GM12874 (cell line): ENCODE measurements around the gene SLC8A1.

Source experiments
- TF ChIP-seq, protein P1 (sequence below): IDR thresholded peaks from 2 replicates; pipeline ENCODE4 v1.5.1; 2011; ENCODE audit warnings: low read depth, mild to moderate bottlenecking, control low read depth, low read length, moderate library complexity; ENCODE audit not compliant: insufficient read depth

SLC8A1 gene

DNA sequence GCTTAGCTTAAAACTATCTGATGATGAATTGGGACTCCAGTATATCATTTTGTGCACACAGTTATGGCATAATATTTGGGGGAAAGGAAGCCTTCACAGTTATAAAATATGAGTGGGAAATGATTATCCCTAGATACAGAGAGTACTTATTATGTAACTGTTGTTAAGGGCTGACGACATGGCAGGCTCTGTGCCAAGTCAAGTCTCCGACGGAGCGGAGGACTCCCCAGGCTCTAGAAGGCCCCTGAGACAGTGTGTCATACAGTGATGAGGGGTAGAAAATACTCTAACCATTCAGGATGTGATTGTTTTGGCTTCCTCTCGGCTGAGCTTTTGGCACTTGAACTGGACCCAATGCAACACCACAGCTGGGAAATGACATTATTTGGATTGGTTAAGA is 211.8 kb downstream of the SLC8A1 start:
- TF ChIP-seq, protein P1, sequence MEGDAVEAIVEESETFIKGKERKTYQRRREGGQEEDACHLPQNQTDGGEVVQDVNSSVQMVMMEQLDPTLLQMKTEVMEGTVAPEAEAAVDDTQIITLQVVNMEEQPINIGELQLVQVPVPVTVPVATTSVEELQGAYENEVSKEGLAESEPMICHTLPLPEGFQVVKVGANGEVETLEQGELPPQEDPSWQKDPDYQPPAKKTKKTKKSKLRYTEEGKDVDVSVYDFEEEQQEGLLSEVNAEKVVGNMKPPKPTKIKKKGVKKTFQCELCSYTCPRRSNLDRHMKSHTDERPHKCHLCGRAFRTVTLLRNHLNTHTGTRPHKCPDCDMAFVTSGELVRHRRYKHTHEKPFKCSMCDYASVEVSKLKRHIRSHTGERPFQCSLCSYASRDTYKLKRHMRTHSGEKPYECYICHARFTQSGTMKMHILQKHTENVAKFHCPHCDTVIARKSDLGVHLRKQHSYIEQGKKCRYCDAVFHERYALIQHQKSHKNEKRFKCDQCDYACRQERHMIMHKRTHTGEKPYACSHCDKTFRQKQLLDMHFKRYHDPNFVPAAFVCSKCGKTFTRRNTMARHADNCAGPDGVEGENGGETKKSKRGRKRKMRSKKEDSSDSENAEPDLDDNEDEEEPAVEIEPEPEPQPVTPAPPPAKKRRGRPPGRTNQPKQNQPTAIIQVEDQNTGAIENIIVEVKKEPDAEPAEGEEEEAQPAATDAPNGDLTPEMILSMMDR: no peak

DNA sequence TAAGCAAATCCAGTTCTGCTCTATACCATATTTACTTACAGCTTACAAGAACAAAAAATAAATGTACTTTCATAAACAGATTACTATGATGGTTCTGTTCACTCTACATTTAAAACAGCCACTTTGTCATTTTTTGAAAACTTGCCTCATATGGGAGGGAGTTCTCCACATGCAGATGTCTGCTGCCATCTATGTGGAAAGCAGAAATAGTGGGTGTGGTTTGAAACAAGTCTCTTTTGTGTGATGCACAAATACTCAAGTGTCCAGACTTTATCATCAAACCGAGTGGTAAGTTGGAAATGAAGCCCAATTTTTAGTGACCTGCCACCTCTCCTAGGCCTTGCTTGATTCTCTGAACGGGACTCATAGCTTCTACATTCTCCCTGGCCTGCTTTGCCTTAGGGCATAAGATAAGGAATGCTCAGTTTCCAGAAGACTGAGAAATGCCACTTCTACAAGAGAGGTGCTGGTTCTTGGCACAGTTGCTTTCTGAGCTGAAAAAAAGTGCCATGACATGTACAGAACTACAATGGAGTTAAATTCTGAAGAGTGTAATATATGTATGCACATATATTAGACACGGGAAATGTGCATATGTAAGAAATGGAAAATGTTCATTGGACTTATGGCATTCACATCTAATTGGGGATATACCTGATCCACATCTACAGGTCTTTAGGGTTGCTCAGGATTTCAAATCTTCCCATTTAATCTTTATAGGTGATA is 221.0 kb downstream of the SLC8A1 start:
- TF ChIP-seq, protein P1: no peak

DNA sequence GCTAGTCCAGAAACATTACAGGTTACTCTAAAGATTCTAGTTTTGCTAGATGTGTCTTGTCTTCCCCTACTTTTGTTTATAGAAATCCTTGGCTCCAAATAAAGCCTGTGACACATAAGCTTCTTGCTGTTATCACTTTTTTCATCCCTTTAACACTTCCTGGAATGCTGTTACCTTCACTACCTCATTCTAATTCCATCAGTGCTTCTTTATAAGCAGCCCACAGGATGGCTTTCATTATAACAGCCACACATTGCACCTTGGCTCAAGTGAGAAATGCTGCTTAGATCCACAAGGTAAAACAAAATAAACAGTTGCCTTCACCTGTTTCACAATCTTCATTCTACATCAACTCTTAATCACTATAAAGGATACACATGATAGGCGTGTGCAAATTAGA is 221.7 kb downstream of the SLC8A1 start:
- TF ChIP-seq, protein P1: no peak

DNA sequence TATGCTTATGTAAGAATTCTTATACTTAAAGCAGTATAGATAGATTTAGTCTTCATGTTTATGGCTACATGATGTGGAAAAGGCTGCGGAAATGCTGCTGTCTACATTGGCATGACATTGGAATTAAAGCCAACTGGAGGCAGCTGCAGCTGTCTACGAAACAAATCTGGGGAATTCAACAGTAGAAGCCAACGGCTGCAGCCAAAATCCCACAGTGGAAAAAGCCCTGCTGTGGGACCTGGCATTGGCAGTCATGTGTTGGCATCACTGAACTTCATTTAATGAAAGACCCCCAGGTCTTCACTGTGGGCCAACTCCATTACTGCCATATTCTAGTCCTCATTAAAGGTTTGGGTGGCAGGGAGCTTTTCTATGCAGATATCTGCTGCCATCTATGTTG is 223.6 kb downstream of the SLC8A1 start:
- TF ChIP-seq, protein P1: no peak

DNA sequence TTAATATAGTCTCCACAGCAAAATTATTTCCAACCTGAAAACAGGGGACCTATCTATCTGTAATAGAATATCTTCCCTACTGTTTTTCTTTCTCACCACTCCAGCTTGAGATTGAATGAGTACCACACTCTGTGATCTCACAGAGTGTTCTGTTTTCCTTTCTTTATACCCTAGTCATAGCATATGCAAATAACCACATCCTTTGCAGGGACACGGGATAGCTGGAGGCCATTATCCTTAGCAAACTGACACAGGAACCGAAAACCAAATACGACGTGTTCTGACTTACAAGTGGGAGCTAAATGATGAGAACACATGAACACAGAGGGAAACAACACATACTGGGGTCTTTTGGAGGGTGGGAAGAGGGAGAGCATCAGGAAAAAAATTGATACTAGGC is 224.7 kb downstream of the SLC8A1 start:
- TF ChIP-seq, protein P1: no peak

DNA sequence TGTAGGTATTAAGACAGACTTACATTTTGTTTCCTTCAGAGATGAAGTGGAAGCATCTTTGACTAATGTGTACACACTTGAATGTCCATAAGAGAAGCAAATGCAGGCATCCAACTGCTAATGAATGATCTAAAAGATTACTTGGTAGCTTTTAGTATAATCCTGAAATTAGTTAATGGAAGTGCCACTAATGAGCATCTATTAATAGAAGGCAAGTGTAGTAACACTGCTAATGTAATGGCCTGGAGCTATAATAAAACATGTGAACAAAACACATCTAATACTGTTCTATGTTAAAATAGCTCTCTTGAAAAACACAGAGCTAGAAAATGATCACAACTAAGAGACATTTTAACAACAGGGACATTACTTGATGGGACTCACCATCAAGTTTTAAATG is 225.3 kb downstream of the SLC8A1 start:
- TF ChIP-seq, protein P1: no peak

DNA sequence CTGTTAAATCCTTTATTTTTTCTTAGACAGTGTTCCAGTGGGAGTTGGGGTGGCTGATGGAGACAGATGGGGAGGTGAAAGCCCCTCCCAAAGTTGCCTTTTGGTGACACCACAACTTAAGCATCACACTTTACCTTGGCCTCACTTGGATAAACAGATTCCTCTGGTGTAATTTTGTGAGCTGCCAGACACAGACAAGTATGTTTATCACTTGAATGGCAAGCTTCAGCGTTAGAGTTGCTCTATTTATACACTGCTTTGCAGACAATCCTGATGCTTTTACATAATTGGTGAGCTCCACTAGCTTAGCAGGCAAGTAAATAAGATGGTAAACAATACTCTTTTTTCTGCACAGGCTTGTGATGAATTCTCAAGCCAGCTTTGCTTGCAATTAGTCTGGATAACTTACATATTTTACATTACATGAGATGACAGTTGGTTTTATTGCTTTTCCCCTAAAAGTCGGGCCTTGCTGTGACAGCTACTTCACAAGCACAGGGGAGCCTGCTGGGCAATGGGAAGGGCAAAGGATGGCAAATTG is 226.2 kb downstream of the SLC8A1 start:
- TF ChIP-seq, protein P1: no peak
